Astrocyte (in vitro differentiated cells and primary cell): Measurements from ENCODE around the gene TET2.

Experiments
- CTCF ChIP-seq: IDR thresholded peaks from 2 replicates; pipeline ENCODE4 v1.5.1; 2011; ENCODE audit warnings: low read depth, mild to moderate bottlenecking, inconsistent platforms, low read length, moderate library complexity; ENCODE audit not compliant: insufficient read depth
- EZH2 ChIP-seq: IDR thresholded peaks from 2 replicates; pipeline ENCODE4 v1.6.1; 2012; ENCODE audit warnings: mild to moderate bottlenecking, low read length, inconsistent platforms; ENCODE audit not compliant: insufficient read depth

- TF ChIP-seq CTCF, result no peak
- TF ChIP-seq EZH2, result no peak
Measured at GRCh38 chr4:105198541-105198940, 51.9 kb downstream of the TET2 start.
